Measurements from ENCODE around the gene WDFY2.

DNA sequence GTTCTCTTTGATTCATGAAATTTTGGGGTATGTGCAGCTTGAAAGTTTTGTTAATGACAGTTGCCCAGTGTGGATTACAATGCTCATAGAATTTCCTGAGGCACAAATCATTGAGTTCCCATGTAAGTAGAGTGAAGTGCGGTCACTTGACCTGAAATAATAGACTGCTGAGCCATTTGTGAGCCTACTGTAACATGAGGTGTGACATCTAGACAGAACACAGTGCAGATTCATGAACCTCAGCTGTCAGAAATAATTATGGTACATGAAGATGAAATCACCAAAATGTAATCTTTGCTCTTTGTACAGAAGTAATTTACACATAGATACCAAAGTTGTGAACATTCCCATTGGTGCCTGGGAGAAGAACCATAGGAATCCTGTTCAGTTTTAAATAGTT, 135.1 kb downstream of the WDFY2 start:
- TF ChIP-seq, protein P1, sequence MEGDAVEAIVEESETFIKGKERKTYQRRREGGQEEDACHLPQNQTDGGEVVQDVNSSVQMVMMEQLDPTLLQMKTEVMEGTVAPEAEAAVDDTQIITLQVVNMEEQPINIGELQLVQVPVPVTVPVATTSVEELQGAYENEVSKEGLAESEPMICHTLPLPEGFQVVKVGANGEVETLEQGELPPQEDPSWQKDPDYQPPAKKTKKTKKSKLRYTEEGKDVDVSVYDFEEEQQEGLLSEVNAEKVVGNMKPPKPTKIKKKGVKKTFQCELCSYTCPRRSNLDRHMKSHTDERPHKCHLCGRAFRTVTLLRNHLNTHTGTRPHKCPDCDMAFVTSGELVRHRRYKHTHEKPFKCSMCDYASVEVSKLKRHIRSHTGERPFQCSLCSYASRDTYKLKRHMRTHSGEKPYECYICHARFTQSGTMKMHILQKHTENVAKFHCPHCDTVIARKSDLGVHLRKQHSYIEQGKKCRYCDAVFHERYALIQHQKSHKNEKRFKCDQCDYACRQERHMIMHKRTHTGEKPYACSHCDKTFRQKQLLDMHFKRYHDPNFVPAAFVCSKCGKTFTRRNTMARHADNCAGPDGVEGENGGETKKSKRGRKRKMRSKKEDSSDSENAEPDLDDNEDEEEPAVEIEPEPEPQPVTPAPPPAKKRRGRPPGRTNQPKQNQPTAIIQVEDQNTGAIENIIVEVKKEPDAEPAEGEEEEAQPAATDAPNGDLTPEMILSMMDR (IDR thresholded peaks at IDR 0.05), result no peak
- no peak for TF ChIP-seq POLR2A (IDR thresholded peaks at IDR 0.05)
